Stimulated activated CD8-positive, alpha-beta memory T cell treated with anti-CD3 and anti-CD28 coated beads, Interleukin-15, amount 100 ng/mL, for 4 hours (primary cell): ENCODE data around the gene DCANP1.

Experiments used
- DNase-seq, 2 donors: peaks; one replicate each; pipeline ENCODE4 v3.0.0-alpha.2; 2020; ENCODE audit warnings: low read depth in 2 of 2

The DCANP1 gene

DNA sequence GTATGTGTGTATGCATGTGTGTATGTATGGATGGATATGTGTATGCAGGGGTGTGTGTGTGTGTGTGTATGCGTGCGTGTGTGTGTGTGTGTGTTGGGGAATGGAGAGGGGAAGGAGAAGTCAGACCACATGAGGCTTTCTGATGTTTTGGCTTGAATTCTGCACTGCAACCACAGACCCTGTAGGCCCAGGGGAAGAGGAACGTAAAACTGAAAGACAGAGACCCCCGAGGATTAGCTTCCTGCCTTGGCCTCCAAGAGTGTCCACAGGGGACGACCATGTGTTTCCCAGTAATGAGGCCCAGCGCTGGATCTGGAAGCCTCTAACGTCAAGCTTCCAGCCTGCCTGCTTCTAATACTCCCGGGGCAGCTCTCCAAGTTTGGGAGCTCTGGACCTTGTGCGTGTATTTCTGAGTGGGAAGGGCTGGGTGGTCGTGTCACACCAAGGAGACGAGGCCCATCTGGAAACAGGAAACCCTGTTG is 5.8 kb downstream of the DCANP1 start:
- DNase-seq, result no peak

DNA sequence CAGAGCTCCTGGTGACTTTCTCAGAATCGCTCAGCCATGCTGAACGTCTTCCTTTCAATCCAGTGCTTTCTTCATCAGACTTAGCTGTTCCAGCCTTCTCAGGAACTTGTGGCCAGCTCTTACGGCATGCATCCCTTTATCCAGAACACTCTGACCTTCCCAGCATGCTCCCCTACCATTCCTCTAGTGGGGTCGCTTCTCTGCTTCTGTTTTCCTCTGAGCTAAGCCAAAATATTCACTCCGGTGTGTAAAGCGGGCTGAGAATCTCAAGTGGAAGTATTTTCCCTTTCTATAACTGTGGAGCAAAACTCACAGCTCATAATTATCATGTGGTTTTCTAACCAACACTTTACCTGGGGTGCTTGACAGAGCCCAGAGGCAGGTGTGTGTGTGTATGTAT is 6.2 kb downstream of the DCANP1 start:
- no peak for DNase-seq

DNA sequence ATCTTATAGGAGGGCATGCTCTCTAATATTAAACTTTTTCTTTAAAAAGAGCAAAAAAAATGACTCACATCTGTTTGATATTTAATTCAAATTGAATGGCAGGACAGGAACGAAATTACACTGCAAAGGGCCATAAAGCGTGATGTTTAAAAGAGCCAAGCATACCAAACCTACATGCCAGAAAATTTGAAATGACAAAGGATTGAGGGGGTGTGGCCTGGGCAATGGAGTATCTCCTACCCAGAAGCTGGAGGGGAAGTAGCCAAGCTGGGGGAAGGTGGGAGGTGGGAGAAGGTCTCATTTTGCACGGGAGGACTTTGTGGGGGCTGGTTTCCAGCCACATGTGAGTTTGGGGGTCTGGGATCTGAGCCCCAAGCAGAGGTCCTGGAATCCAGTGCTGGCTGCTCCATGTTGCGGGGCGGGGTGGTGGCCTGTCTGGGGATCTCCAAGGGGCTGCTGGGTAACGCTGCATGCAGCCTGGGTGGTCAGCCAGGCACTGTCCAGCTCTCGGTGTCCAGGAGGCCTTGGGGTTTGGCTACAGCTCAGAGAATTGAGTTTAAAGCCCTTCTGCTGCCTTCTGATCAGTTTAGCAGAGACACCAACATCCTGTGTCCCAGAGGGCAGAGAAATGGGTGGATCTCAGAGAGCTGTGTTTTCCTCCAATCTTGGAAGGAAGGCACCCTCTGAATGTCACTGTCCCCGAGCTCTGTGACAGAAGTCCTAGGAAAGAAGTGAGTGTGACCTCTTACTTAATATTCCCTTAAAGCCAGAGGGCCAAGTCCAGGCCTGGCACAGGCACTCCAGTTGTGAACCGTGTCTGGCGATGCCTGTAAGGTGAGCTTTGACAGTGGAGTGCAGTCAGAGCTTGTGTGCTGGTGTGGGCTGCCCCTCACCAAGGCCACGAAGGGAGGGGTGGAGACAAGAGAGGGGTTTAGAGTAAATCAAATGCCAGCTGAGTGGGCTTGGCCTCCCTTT is 7.6 kb downstream of the DCANP1 start:
- DNase-seq, result no peak

DNA sequence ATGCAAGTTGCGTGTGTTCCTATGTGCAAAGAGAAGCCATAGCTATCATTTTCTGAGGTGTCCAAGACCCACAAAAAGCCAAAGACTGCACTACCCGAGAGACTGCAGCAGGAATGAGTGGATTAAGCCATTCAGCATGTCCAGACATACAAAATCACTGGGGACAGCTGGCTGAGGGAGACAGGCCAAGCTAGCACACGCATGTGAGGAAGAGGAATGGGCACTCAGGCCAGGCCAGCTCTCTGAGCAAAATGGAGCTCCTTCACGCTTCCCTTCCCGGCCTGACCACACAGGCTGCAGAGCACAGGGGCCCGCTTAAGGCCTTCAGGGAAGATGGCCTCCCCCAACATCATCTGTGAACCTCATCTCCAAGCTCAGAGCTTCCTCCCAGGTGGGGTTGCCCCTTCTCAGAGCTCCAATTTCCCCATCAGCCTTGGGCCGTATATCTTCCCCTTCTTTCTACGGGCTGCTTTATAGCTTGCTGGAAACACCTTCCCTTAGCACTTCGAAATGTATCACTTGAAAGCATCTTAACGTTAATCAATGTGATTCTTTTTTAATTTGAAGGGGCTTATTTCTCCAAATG is 8.4 kb downstream of the DCANP1 start:
- DNase-seq, result no peak

DNA sequence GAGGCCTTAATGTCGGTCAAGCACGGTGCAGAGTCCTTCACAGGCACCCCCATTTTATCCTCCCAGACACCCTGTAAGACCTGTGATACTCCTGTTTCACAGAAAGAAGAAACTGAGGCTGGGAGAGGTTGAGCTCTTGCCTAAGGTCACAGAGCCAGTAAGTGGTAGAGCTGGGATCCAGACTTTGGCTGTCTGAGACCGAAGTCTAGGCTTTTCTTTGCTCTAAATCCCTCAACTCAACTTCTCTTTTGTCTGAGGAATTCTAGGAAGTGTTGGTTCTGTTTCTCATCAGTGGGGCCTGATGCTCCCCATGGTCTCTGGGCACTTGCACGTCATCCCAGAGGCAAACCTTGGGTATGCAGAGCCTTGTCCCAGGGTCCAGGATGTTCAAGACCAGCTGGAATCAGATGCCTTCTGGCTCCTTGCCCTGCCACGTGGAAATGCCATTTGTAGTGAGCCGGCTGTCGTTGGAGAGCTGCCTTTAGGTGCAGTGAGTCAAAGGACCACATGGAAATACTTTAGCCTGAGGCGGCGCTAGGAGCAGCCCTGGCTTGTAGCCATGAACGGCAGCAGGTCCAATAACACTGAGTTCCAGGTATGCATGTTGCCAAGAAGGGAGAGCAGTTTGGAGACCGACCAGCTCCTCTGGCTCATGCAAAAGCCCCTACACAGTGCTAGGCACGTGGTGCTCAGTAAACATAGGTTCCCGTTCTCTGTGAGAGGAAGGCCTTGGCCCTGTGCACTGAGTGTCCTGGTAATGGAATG is 9.2 kb downstream of the DCANP1 start:
- no peak for DNase-seq

DNA sequence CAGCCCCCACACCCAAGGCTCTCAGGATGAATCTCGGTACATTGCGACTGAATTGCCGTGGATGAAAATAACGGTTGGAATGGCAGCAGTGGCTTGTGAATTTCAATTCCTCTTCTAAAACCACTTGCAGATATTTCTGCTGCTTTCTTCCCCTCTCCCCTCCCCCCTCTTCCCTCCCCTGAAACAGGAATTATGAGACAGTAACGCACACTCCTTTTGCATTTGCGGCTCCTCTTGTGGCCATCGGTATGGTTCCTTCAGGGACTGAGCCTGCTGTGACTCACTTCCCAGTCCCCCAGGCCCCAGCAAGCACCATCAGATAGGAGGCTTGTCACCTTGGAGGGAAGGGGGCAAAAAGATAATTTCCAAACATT is 9.7 kb downstream of the DCANP1 start:
- no peak for DNase-seq

DNA sequence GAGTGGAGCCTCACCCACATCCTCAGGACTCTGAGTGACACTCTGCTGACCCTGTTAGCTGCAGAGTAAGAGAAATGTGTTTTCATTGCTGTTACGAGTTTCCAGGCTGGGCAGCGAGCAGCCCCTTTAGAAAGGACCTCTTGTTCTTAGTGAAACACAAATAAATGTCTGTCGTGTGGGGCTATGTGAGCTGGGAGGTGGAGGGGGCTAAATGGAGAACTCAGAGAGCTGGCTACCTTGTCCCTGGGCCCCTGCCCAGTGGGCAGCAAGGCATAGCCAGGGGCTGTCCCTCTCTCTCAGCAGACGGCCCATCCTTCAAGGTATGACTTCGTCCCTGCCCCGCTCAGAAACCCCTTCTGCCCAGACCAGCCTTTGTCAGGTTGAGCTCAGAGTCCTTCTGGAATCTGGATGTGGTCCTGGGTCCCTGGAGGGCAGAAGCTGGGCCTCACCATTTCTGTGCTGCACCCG is 10.2 kb downstream of the DCANP1 start:
- no peak for DNase-seq

DNA sequence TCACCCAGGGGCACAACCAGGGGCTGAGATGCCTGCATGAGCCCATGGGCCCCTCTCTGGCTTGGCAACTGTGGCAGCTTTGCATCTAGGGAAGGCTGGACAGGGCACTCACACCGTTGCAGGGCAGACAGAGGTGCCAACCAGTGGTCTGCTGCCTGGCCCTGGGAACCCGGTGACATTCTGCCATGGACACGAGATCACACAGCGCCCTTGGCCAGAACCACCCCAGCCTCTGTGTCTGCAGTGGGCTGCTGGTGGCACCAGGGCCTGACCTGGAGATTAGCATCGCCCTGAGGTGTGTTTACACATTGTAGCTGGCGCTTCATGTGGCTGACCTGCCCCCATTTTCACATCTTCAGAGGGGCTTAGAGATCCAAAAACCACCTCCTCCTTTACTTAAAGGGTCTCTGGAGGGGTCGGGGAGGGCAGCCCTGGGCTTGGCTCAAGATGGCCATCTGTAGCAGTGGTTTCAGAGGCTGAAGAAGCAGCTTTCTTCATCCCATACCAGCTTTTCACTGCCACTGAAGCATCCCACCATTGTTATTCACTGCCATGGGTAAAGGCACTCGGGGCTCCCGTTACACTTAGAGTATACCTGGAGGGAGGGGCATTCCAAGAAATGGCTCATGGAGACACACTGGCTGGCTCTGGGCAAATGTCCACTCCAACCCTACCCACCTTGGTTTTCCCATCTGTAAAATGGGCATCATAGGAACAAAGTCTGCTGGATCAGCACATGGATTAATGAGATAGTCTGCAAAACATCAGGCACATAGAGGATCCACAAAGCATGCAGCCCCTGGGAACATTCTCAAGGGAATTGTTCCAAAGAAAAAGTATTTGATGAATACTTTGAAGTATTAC is 11.4 kb downstream of the DCANP1 start:
- DNase-seq, result no peak

DNA sequence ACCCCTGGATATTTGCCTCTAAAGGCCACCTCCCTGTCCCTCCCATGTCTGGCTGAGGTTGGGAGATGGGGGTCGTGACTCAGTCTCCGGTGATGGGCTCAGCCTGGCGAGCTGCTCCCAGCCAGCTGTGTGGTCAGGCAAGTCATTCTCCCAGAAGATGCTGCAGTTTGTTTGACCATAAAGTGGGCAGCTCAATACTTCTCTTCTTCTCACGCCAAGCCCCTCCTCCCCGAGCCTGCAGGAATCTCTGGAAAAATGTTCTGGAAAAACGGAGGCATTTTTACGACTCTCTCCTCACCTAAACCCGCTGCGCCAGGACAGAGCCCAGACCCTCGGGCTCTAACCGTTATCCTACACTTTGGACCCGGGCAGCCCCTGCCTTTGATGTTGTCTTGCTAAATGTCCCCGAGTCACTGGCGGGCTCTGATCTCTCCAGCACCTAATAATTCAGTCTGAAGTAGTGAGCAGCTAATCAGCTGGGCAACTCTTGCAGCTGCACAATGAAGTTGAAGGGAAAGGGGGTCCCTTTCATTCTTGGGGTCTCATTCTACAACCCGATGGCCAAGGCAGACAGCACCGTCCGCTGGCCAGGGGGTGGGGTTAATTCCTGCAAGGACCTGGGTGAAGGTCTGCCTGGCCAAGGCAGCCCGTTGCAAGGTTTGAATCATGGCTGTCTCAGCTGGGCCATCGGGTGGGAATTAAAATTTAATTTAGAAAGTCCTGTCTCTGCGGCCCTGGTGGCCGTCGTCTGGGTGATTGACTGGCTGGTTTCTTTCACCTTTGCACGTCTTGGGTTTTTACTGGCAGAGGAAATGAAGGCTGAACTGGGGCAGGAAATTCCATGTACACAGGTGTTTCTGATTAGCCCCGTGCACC is 12.3 kb downstream of the DCANP1 start:
- DNase-seq, result no peak

DNA sequence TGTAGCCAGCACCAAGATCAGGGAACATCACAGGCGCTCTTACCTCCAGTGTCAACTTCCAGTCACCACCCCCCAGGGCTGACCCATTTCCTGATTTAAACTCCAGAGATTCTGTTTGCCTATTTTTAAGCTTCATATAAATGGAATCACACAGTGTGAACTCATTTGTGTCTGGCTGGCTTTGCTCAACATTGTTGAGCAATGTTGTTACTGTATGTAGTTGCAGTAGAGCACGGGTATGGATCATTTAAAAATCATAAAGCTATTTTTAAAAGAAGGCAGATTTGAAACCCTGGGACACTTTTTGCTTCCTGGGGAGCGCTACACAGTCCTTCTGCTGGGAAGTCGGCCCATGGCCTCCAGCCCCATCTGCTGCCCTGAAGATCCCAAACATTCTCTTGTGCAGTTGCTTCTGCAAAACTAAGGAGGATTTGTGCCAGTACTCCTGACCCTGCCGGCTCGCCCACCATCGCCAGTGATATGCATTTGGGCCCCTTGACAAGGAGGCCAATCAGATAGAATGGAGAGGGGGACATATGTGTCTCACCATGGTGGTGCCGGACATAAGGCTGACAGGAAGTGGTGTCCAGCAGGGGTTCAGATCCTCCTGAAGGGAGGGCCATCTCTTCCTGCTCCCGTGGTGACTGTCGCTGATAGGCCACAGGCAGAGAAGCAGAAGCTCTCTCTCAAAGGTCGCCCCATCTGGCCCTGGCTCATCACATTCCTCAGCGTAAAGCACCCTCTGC is 13.3 kb downstream of the DCANP1 start:
- no peak for DNase-seq

DNA sequence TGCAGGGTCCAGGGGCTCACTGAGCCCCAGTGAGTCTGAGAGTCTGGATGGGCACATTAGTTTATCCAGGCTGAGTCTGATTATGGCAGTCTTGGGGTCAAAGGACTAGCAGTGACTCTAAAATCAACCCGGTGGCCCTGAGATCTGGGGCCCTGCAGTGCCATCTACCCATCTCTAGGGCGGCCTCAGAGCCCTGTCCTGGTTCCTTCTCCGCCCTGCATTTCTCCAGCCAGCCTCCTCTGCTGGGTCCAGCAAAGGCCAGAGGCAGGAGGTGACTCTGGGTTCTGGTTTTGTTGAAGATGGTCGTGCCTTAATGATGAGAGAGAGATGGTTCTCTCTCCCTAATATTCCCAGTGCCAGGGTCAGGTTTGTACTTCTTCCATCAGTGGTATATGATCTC is 15.0 kb downstream of the DCANP1 start:
- no peak for DNase-seq

DNA sequence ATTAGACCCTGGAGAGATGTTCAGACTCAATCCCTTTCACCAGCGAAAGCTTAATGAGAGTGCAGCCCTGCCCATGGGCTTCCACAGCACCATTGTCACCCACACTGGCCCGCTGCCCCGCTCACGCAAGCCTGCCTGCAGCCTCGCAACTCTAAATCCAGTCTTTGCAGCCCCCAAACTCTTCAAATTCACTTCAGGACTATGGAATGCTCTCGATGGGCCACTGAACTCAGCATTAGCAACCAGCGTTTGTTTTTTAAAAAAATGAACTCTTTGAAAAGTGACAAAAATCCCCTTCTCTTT is 17.1 kb downstream of the DCANP1 start:
- DNase-seq, result no peak

DNA sequence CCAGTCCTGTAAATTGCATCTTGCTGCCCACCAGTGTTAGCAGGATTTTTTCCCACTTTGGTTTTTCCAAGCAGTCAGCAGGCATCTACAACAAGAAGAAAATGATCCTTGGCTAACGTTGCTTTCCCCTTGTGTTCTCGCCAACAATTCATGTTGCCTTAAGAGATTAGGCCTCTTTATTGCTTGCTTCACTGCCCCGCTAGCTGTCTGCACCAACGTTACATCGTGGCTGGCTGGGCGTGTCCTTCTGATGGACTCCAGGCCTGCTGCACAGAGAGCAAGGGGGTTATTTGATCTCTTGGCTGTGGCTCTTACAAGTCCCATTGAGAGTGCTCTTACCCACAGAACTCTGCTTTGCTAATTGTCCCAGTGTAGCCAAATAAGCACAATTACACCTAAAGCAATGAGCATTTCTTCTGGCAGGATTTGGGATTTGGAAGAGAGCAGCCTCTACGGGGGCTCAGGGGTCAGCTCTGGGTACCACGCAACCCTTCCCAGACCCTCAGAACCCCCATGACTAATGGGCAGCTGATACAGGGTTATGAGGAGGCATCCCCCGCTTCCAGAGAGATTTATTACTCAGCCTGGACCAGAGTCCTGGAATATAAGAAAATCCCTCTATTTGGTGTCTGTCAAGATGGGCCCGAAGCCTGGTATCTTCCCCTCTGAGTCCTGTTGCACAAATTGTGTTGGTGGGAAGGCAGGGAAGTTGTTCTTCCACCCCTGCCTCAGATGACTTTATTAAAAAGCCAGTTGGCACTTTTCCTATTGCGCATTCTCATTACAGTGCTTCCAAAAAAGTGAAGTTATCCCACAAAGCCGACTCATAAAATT is 17.6 kb downstream of the DCANP1 start:
- DNase-seq, result no peak

DNA sequence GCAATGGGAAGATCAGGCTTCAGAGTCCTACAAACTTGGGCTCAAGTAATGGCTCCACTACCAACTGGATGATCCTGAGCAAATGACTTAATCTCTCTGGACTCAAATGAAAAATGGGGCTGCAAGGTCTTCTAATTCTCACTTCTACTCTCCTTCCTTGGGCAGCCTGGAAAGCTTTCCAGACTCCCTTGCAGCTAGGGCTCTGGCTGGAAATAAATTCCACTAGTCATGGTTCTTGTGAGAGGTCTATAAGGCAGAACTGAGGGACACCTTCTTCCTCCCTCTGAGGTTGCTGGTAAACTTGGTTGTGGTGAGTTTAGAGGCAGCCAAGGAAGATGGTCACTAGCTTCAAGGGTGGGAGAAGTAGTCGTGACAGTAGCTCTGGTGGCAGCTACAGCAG is 18.6 kb downstream of the DCANP1 start:
- DNase-seq, result no peak

DNA sequence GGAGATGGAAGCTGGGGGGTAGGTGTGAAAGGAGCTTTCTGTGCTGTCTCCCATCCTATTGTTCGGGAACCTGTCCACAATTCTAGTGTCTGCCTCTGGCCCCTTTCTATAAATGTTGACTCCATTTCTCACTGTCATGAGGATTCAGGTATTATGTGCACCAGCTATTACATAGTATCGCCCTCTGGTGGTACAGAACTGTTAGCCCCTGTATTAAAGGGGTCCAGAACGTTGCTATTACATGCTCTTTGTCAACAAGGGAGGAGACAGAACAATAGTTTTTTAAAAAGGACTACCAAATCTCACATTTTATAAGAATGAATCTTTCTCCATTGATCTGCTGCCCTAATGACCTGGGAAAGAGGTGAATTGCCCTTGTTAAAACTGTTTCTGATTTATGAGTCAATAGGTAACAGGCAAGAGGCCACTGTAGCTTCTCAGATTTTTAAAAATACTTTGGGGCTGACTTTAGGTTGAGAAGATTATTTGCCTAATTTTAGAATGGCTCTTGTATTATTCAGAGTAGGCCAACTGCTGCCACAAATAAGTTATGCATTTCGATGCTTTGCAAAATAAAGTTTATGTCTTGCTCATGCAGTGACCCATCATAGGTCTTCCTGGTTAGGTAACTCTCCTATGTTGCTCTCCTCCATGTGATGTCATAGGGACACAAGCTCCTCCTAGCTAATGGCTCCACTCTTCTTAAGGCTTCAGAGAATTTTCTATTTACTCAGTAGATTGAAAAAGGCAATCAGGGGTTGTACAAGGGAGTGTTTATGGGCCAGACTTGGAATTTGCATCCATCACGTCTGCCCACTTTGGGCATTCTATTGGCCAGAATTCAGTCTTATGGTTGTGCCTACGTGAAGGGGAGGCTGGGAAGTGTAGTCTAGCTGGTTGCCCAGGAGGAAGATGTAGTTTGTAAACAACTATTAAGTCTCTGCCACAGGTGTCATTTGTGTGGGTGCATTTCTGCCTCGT is 20.8 kb downstream of the DCANP1 start:
- DNase-seq, result no peak

DNA sequence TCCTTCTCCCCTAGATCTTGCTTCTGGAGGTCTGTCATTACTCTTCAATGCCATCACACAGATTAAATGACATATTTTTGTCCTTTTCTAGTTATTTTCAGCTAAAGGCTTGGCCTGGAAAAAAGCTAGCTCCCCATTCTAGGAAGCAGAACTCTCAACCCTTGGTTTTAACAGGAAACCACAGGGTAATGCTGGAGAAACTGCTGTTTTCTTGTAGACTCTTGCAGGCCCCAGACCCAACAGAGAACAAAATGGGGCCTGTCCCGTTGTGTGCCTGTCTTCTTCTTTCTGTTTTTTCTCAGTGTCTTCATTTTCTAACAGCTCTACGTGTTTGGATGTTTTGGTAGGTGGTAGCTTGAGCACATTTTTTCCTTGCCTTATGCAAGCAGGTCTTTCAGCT is 21.5 kb downstream of the DCANP1 start:
- no peak for DNase-seq

DNA sequence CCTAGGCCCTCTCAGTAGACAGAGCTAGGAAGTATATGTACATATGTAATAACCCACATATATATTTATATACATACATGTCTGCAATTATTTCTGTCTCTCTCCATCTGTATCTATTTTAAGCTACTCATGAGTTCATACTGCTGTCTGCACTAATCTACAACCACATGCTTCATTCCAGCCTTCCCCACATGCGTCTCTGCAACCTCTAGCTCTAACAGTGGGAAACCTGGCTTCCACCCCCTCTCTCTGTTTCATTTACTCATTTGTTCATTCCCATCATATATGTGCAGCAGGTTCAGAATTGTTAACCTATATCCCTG is 23.3 kb downstream of the DCANP1 start:
- no peak for DNase-seq
